Thyroid gland (tissue), 4 donors: ENCODE measurements around the gene SUMO3.

Experiments used
- POLR2A ChIP-seq, 2 donors: fragments of 450-650 bp; IDR thresholded peaks; one replicate each; pipeline ENCODE4 v1.6.1; 2017; ENCODE audit warnings: antibody characterized with exemption in 2 of 2, mild to moderate bottlenecking in 2 of 2, moderate library complexity in 1 of 2
- TF ChIP-seq, protein P1 (sequence below), 6 experiments: fragments of 200-600 bp in 3 of 6; fragments of 450-650 bp in 3 of 6; sonication (generic) in 3 of 6; IDR thresholded peaks; one replicate each; pipeline ENCODE4 v1.5.1; 2016 to 2019; ENCODE audit warnings: antibody characterized with exemption in 6 of 6, mild to moderate bottlenecking in 2 of 6, inconsistent platforms in 1 of 6, moderate library complexity in 1 of 6

DNA sequence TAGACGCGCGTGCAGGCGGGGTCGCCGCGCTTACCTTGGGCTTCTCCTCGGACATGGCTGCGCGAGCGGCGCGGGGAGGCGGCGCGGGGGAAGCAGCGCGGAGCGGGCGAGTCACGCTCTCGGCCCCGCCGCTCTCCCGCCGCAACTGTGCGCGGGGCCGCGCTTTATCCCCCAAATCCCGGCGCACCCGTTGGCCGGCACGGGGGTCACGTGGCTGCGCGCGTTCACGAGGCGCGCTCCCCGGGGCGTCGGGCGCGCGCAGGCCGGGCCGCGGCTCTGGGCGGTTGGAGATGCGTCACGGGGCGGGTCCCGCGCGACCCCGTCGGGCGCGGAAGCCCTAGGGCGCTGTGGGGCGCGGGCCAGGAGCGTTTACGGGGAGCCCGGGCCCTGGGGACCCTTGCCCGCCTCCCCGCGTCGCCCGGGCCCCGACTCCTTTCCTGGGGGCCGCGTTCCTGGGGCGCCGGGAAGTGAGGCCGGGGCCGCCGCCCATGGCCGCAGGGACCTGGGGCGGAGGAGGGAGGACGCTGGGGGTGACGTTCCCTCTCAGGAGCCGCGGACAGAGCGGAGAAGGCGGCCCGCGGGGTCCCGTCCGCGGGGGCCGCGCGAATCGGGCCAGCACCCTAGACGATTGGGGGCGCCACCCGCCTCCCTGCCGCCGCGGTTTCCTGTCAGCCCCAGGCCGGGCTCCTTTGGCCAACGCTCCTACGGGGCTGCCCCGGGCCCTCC is at the start of gene SUMO3:
- TF ChIP-seq, protein P1, sequence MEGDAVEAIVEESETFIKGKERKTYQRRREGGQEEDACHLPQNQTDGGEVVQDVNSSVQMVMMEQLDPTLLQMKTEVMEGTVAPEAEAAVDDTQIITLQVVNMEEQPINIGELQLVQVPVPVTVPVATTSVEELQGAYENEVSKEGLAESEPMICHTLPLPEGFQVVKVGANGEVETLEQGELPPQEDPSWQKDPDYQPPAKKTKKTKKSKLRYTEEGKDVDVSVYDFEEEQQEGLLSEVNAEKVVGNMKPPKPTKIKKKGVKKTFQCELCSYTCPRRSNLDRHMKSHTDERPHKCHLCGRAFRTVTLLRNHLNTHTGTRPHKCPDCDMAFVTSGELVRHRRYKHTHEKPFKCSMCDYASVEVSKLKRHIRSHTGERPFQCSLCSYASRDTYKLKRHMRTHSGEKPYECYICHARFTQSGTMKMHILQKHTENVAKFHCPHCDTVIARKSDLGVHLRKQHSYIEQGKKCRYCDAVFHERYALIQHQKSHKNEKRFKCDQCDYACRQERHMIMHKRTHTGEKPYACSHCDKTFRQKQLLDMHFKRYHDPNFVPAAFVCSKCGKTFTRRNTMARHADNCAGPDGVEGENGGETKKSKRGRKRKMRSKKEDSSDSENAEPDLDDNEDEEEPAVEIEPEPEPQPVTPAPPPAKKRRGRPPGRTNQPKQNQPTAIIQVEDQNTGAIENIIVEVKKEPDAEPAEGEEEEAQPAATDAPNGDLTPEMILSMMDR (IDR thresholded peaks at IDR 0.05): peak in 1 of 6 experiments; percentile 8
- TF ChIP-seq POLR2A (IDR thresholded peaks at IDR 0.05): peak; percentile 46 to 90
